ENCODE data around the gene PSG4.
"Not testable (repeated sequence)": the region's sequence is repeated elsewhere in the genome, so short reads cannot be mapped to it uniquely, and the experiment has no call there.

GRCh38 chr19:43221891-43222290, 16.5 kb upstream of the PSG4 start:
- not testable (repeated sequence) for TF ChIP-seq CTCF, POLR2A (IDR thresholded peaks at IDR 0.05)
